ENCODE measurements around the gene SLC9C2. TPM values are rescaled to one million over a fixed set of nuclear protein-coding genes. Genes with fewer than 3 reads are reported as not detected.

SLC9C2 gene
- total RNA-seq, 1 experiment from 2014 or later = not detected

GRCh38 chr1:173573596-173573995 is 29.3 kb downstream of the SLC9C2 start:
- Histone ChIP-seq H3K56ac (ENCODE audit: insufficient read length, low read depth, low read length) (no peak overlapping the region), H2AFZ (ENCODE audit: low read length) (no peak overlapping the region)
- H3K9me3 Mint-ChIP-seq = no peaks in the 10 kb centered on the region

More at GRCh38 chr1:173573596-173573995, 29.3 kb downstream of the SLC9C2 start:
- H3T11ph ChIP-seq (ENCODE audit: low read length) = no peak overlapping the region
- H4K91ac ChIP-seq (ENCODE audit: insufficient read length, low read depth, low read length) = no peak overlapping the region
- Mint-ChIP-seq H3K27me3 (ENCODE audit: low read depth) (no peaks in the 10 kb centered on the region), H3K27ac (no peak overlapping the region; a peak in 1 of 7 replicates), H3K4me3 (no peak overlapping the region), H3K4me1 (no peaks in the 10 kb centered on the region), H3K36me3 (ENCODE audit: insufficient read depth in 1 of 3, low read depth in 3 of 3) (no peaks in the 10 kb centered on the region)
- no peak for DNase-seq
- H3K79me1 ChIP-seq (ENCODE audit: insufficient read depth, low read depth, low read length, poor library complexity, severe bottlenecking) = no peaks in the 10 kb centered on the region
- no peak overlapping the region for H2BK5ac ChIP-seq (ENCODE audit: insufficient read length, low read length)
- H4K8ac ChIP-seq (replicated peaks; ENCODE audit: insufficient read length, low read depth, low read length) = no peak overlapping the region
- H4K5ac ChIP-seq (ENCODE audit: insufficient read length, low read depth, low read length) = no peak overlapping the region
- TF ChIP-seq, protein P1, sequence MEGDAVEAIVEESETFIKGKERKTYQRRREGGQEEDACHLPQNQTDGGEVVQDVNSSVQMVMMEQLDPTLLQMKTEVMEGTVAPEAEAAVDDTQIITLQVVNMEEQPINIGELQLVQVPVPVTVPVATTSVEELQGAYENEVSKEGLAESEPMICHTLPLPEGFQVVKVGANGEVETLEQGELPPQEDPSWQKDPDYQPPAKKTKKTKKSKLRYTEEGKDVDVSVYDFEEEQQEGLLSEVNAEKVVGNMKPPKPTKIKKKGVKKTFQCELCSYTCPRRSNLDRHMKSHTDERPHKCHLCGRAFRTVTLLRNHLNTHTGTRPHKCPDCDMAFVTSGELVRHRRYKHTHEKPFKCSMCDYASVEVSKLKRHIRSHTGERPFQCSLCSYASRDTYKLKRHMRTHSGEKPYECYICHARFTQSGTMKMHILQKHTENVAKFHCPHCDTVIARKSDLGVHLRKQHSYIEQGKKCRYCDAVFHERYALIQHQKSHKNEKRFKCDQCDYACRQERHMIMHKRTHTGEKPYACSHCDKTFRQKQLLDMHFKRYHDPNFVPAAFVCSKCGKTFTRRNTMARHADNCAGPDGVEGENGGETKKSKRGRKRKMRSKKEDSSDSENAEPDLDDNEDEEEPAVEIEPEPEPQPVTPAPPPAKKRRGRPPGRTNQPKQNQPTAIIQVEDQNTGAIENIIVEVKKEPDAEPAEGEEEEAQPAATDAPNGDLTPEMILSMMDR (conservative IDR thresholded peaks at IDR 0.05) = no peak
- H3K18ac ChIP-seq (ENCODE audit: insufficient read length, low read depth, low read length) = no peak overlapping the region
- no peak overlapping the region for H3K23ac ChIP-seq (ENCODE audit: insufficient read length, low read depth, low read length)
- H3K4ac ChIP-seq (ENCODE audit: low read depth, low read length) = no peak overlapping the region
- no peaks in the 10 kb centered on the region for H3K9me3 ChIP-seq (ENCODE audit: control insufficient read depth, low read depth, low read length)
- no peak overlapping the region for H3K14ac ChIP-seq (ENCODE audit: insufficient read depth, low read length)
- H2AK5ac ChIP-seq (ENCODE audit: insufficient read length, low read length) = no peak overlapping the region
- H3K4me2 ChIP-seq (ENCODE audit: insufficient read depth, insufficient read length, low read length) = no peak overlapping the region
- no peaks in the 10 kb centered on the region for H3K23me2 ChIP-seq (ENCODE audit: insufficient read length, low read depth, low read length, poor library complexity, severe bottlenecking)
- H3K79me2 ChIP-seq (ENCODE audit: insufficient read depth, low read length) = no peaks in the 10 kb centered on the region
- no peak overlapping the region for H3K9ac ChIP-seq (ENCODE audit: extremely low read depth, insufficient read length, low read length)
- no peaks in the 10 kb centered on the region for H3K4me1 ChIP-seq (ENCODE audit: insufficient read depth, low read length)
- H3K27ac ChIP-seq (ENCODE audit: insufficient read length, low read depth, low read length) = no peak overlapping the region
- H4K20me1 ChIP-seq (ENCODE audit: control insufficient read depth, insufficient read depth, insufficient read length) = no peaks in the 10 kb centered on the region
- no peak overlapping the region for H2BK15ac ChIP-seq (ENCODE audit: low read depth, low read length)
- H2BK20ac ChIP-seq (ENCODE audit: low read depth, low read length, poor library complexity, severe bottlenecking) = no peak overlapping the region
- WGBS (ENCODE audit: extremely low coverage, insufficient read length, low lambda C conversion rate) = no CpG with 5 or more reads among the region's 4 CpGs
- no peaks in the 10 kb centered on the region for H3K27me3 ChIP-seq (ENCODE audit: insufficient read depth, low read length)
- no peak overlapping the region for H2BK12ac ChIP-seq (ENCODE audit: insufficient read length, low read depth, low read length)
- no peak overlapping the region for H2BK120ac ChIP-seq (ENCODE audit: low read depth, low read length, poor library complexity, severe bottlenecking)
